HG02870 (cell line): ENCODE data around the gene GNB2.
A peak's percentile ranks its signal among the peaks of the same experiment; 100 is the strongest.
"Not testable (repeated sequence)": the region's sequence is repeated elsewhere in the genome, so short reads cannot be mapped to it uniquely, and the experiment has no call there.

Source experiments
- ATAC-seq: cut with Tn5 transposase; IDR thresholded peaks from one replicate; pipeline ENCODE4 v1.9.1; 2021; ENCODE audit warnings: mild to moderate bottlenecking, moderate library complexity; ENCODE audit not compliant: unreplicated experiment

GNB2 gene

DNA sequence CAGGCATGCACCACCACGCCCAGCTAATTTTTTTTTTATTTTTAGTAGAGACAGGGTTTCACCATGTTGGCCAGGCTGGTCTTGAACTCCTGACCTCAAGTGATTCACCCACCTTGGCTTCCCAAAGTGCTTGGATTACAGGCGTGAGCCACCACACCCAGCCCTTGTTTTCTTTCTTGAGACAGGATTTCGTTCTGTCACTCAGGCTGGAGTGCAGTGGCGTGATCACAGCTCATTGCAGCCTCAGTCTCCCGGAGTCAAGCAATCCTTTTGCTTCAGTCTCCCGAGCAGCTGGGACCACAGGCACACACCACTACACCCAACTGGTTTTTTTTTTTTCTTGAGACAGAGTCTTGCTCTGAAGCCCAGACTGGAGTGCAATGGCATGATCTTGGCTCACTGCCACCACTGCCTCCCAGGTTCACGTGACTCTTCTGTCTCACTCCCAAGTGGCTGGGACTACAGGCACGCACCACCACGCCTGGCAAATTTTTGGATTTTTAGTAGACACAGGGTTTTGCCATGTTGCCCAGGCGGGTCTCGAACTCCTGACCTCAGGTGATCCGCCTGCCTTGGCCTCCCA is 11.3 kb upstream of the GNB2 start:
- not testable (repeated sequence) for ATAC-seq

DNA sequence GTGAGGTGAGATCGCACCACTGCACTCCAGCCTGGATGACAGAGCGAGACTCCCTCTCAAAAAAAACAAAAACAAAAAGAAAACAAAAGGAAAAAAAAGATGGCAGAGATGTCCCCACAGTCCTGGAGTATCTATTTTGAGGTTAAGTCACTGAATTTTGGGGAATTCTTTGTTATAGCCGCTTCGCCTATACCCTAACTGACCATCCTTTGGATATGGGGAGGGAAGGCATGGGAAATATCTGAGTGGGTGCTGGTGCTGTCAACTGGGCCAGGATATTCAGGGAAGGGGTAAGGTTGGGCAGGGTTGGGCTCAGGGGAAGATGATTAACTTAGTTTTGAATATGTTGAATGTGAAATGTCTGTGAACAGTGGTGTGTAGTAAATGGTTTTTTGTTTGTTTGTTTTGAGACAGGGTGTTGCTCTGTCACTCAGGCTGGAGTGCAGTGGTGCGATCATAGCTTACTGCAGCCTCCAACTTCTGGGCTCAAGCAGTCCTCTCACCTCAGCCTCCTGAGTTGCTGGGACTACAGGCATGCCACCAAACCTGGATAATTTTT is 8.3 kb upstream of the GNB2 start:
- no peak for ATAC-seq

DNA sequence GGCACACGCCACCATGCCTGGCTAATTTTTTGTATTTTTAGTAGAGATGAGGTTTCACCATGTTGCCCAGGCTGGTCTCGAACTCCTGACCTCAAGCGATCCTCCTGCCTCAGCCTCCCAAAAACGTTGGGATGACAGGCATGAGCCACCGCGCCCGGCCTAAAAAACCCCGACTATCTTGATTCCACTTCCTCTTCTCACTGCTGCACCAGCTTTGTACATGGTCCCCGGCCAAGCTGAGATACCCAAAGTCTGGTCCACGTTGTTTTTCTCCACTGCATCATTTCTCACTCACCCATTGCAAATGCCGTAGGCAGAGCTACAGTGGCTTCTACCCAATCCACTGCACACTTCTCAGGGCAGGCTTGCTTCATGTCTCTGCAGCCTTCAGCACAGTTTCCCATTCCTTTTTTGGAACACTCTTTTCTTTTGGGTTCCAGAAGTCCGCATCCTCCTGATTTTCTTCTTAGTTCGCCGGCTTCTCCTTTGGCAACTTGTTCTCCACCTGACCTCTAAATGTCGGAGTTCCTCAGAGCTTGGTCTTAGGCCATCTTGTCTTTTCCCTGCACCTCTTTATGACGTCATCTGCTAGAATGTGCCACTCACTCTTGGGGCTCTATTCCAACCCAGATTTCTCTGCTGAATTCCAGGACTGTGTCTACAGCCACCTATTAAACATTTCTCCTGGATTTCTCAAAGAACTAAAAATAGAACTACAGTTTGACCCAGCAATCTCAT is 6.0 kb upstream of the GNB2 start:
- no peak for ATAC-seq

DNA sequence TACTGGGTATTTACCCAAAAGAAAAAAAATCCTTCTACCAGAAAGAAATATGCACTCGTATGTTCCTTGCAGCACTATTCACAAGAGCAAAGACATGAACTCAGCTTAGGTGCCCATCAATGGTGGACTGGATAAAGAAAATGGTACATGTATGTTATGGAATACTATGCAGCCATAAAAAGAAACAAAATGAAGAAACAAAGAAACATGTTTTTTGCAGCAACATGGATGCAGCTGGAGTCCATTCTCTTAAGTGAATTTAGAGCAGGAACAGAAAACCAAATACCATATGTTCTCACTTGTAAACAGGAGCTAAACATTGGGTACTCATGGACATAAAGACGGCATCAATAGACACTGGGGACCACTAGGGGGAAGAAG is 5.5 kb upstream of the GNB2 start:
- no peak for ATAC-seq

DNA sequence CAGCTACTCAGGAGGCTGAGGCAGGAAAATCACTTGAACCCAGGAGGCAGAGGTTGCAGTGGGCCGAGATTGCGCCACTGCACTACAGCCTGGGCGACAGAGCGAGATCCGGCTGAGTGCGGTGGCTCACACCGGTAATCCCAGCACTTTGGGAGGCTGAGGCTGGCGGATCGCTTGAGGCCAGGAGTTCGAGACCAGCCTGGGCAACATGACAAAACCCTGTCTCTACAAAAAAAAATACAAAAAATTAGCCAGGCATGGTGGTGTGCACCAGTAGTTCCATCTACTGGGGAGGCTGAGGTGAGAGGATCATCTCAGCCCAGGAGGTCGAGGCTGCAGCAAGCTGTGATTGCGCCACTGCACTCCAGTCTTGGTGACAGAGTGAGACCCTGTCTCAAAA is 4.4 kb upstream of the GNB2 start:
- not testable (repeated sequence) for ATAC-seq

DNA sequence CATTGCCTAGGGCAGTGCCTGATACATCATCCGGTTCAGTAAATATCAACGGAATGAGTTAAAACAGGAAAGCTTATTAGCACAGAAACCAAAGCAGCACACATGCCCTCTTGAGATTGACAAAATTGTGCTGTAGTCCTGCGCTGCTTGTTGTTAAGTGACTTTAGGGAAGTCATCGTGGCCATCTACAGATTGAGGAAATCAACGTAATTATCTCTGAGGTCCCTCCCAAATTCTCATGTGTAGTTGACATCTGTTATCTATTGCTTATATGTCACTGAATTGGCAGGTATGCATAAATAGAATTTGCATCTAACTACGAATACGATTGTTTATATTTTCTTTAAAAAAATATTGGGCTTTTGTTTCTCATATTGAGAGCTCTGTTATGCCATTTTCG is 3.5 kb upstream of the GNB2 start:
- no peak for ATAC-seq

DNA sequence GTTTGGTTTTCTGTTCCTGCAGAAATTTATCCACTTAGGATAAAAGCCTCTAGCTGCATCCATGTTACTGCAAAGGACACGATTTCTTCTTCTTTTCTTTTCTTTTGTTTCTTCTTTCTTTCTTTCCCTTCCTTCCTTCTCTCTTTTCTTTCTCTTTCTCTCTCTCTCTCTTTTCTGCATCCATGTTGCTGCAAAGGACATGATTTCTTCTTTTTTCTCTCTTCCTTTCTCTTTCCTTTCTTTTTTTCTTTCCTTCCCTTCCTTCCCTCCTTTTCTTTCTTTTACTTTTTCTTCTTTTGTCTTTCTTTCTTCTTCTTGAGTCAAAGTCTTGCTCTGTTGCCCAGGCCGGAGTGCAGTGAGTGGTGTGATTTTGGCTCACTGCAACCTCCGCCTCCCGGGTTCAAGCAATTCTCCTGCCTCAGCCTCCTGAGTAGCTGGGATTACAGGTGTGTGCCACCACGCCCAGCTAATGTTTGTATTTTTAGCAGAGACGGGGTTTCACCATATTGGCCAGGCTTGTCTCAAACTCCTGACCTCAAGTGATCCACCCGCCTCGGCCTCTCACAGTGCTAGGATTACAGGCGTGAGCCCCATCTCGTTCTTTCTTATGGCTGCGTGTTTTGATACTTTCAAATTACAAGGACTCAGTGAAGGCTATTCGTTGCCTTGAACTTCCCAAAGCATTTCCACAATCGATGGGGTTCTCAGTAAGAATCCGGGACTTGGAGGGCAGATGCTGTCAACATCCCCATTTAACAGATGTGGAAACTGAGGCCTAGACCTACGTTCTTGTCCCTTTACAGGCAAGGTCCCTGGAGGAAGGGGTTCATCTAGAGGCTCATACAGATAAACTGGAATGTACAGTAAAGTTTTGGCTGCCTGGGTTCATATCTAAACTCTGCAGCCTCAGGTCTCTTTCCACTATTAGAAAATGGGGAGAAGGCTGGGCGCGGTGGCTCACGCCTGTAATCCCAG is 1.9 kb upstream of the GNB2 start:
- no peak for ATAC-seq

DNA sequence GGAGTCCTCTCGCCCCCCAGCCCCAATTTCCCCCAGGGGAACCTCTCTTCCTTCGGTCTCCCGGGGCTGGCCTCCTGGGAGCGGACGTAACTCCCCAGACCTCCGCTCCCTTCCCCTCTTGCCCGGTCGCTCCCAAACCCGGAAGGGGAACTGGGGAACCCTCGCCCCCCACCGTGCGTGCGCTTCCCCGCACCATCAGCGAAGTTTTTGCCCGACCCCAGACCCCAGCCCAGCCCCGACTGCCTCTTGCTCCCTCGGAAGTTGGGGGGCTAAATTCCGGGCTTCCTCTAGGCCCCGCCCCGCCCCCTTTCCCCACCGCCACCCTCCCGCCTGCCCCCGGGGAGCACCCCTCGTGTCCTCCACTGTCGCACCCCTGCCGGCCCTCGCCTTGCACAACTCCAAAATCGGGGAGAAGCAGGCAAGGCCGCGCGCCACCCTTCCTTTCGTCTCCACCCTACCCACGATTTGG is 436 bp downstream of the GNB2 start:
- peak; percentile 3 for ATAC-seq

DNA sequence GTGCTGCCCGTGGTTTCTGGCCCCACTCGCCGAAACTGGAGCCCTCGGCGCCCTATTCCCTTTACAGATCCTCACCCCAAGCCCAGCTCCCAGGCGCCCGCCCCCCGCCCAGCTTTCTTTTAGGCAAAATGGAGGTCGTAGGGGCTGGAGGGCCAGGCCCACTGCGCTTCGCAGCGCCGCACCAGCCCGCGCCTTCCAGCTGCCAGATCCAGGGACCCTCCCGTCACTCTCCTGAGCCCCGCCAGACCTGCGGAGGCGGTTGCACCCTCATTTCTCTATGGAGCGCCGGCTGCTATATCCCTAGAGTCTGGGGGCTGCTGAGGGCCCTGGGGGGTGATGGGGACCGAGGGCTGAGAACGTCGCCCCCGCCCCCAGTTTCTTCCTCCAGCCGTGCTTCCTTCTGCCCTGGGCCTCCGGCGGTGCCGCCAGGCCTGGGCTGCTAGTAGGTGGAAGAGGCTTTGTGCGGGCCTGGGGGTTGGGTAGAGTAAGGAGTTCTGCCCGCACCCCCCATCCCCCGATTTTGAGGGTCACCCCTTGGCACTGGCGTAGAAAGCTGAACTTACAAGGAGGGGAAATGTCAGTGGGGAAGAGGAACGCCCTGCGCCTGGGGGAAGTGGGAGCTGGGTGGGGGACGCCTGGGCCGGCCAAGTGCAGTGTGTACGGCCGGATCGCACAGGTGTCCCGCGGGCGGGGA is 1.0 kb downstream of the GNB2 start:
- no peak for ATAC-seq

DNA sequence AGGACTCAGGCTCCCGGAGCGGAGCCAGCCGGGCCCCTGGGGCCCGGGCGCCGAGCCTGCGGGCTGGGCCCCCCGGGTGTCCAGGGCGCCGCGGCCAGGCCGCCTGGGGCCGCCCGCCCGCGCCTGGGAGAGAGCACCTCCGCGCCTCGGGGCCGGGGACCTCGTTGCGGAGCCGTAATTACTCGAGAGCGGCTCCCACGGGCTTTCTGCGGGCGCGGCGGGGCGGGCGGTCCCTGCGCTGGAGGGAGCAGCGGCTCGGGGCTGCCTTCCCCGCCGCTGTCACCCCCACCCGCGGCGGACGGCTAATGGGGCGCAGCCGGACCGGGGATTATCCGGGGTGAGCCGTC is 1.5 kb downstream of the GNB2 start:
- ATAC-seq: no peak

DNA sequence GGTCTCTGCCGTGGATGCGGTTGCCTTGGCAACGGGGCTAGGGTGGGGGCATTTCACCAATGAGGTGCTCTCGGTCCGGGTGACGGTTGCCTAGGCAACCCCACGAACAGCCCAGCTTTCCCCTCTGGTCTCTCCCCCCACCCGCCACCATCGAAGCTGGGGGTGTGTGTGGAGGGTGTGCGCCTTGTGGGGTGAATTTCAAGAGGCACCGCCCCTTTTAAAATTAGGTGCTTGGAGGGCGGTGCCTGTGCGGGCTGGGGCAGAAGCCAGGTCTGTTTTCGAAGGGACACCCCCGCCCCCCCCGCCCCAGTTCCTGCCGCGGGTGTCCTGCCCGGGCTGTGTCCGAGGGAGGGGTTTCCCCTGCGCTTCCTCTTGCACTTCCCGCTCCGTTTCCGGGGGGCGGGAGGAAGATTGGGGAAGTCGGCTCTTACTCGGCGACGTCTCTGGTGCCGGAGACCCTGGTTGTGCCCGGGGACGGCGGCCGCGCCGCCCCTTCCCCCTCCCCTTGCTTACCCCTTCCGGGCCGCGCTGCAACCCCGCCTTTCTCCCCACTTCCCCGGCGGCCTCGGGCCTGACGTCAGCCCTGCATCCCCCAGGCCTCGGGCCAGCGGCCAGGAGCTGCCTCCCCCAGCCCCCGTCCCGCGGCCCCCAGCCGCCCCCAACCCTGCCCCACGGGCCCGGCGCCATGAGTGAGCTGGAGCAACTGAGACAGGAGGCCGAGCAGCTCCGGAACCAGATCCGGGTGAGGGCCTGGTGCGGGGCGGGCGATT is 2.2 kb downstream of the GNB2 start:
- peak; percentile 27 for ATAC-seq

DNA sequence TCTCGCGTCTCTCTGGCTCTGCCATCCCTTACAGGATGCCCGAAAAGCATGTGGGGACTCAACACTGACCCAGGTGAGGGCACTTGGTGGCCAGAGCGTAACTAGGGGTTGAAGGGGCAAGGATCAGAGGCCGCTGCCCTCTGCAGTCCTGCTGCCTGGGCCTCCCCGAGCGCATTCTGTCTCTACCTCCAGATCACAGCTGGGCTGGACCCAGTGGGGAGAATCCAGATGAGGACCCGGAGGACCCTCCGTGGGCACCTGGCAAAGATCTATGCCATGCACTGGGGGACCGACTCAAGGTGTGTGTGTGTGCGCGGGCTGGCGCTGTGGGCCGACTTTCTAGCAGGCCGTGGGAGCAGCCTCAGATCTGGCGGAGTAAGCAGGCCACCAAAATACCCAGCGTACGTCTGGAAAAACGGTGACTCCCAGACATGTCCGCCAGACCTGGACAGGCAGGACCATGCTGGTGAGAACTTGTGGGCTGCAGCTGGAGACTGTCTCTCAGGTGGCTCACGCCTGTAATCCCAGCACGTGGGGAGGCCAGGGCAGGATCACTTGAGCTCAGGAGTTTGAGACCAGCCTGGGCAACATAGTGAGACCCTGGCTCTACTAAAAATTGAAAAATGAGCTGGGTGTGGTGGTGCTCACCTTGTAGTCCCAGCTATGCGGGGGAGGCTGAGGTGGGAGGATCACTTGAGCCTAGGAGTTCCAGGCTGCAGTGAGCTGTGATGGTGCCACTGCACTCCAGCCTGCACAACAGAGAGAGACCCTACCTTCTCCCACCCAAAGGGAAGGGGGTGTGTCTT is 3.2 kb downstream of the GNB2 start:
- no peak for ATAC-seq

DNA sequence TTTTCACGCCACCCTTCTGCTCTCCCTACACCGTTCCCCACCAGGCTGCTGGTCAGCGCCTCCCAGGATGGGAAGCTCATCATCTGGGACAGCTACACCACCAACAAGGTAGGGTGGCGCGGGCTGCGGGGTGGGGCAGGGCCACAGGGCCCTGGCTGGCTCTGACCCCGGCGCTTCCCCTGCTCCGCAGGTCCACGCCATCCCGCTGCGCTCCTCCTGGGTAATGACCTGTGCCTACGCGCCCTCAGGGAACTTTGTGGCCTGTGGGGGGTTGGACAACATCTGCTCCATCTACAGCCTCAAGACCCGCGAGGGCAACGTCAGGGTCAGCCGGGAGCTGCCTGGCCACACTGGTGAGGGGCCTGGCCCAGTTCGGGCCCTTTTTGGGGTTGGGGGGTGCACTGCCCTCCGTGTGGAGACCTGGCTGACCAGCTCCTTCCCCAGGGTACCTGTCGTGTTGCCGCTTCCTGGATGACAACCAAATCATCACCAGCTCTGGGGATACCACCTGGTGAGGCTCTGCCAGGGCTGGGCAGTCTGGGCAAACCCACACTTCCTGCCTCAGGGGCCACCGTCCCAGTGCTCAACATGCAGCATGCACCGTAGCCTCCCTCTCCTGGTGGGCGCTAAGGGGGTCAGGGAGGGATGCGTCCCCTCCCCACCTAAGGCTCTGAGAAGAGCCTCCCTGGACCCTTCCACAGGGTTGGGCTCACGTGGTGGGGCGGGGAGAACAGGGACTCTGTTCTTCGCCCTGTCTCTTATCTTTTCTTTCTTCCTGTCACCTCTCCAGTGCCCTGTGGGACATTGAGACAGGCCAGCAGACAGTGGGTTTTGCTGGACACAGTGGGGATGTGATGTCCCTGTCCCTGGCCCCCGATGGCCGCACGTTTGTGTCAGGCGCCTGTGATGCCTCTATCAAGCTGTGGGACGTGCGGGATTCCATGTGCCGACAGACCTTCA is 4.0 kb downstream of the GNB2 start:
- ATAC-seq: no peak

DNA sequence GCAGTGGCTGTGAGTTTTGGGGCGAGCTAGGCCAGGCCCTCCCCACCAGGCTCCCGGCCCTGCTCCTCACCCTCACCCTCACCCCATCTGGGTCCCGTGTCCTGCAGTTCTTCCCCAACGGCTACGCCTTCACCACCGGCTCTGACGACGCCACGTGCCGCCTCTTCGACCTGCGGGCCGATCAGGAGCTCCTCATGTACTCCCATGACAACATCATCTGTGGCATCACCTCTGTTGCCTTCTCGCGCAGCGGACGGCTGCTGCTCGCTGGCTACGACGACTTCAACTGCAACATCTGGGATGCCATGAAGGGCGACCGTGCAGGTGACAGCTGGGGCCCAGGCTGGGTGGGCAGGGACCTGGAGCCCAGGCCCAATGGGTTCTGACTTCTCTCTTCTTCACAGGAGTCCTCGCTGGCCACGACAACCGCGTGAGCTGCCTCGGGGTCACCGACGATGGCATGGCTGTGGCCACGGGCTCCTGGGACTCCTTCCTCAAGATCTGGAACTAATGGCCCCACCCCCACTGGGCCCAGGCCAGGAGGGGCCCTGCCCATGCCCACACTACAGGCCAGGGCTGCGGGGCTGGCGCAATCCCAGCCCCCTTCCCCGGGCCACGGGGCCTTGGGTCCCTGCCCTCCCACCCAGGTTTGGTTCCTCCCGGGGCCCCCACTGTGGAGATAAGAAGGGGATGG is 4.9 kb downstream of the GNB2 start:
- ATAC-seq: no peak

DNA sequence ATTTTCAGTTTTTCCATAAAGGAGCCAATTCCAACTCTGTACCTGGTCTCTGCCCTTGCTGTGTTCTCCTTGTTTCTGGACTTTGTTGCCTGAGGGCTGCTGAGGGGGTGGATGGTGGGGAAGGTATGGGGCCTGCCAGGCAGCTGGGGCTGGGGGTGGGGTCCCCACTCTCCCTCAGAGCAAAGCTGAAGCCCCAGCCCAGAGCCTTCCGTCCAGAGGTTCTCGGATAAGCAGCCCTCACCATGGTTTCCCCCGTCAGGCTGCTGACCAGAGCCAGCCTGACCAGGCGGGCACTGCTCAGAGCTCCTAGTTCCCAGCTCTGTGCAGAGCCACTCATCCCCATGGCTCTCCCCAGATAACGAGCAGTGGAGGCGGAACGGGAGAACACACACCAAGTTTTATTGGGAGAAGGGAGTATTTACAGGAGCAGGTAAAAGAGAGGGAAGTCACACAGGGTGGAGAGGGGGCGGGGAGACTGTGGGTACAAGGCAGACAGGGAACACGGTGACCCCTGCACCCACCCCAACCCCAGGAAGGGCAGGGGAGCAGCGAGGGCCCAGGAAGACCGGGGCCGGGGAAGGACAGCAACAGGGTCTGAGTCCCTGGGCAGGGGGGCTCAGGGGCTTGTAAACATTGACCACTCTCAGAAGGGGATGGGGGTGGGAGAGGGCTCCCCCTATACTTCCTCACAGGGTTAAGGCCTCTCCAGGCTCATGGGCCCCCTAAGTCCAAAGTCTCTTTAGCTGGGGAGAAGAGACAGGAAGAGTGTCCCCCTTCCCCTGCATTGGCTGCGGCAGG is 5.8 kb downstream of the GNB2 start:
- ATAC-seq: no peak

DNA sequence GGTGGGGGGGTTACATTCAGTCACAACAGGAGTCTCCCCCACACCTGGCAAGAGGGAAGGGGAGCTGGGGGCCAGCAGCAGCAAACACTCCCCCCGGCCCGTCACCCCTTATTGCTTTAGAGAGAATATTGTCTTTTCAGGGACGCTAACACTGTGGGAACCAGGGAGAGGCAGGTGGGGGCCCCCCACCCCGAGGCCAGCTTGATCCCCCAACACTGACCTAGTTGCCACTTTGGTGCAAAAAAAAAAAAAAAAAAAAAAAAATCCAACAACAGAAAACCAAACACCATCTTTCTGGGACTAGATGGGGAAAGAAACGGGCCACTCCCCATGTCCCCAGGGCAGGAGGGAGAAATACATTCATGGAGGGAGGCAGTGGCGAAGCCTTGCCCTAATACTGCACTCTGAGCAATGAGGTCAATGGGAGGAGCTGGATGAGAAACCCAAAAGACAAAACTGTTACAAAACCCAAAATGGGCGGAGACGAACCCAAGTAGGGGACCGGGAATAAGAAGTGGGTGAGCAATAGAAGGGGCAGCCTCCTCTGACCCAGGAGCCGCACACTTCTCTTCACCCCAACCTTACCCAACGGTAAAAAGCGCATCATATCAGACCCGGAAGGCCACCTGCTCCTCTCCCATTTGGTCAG is 6.5 kb downstream of the GNB2 start:
- ATAC-seq: no peak
